ENCODE results near the gene FBRSL1.

- TF ChIP-seq CTCF (IDR thresholded peaks at IDR 0.05) (no peak), POLR2A (IDR thresholded peaks at IDR 0.05; ENCODE audit: low read depth) (no peak), POLR2AphosphoS5 (IDR thresholded peaks at IDR 0.05) (no peak), EP300 (IDR thresholded peaks at IDR 0.05) (no peak)
Observed at GRCh38 chr12:132530447-132530846, 40.5 kb downstream of the FBRSL1 start.

Data from esophagus muscularis mucosa (tissue), 4 donors.